ENCODE results near the gene CTSF.

DNA sequence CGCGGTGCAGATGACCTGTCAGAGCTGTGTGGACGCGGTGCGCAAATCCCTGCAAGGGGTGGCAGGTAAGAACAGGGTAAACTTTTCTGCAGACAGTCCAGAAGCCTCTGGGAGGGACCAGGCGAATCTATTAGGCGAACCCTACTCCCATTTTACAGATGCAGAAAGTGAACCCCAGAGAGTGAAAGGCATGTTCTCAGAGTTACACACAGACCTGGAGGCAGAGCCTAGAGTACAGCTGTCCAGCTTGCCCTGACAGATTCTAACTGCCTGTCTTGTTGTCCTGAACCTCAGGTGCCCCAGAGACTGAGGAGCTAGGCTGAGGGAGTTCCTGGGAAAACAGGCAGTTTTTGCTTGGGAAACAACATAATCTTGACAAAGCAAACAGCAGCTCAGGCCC, 25.2 kb upstream of the CTSF start:
- TF ChIP-seq, protein P1, sequence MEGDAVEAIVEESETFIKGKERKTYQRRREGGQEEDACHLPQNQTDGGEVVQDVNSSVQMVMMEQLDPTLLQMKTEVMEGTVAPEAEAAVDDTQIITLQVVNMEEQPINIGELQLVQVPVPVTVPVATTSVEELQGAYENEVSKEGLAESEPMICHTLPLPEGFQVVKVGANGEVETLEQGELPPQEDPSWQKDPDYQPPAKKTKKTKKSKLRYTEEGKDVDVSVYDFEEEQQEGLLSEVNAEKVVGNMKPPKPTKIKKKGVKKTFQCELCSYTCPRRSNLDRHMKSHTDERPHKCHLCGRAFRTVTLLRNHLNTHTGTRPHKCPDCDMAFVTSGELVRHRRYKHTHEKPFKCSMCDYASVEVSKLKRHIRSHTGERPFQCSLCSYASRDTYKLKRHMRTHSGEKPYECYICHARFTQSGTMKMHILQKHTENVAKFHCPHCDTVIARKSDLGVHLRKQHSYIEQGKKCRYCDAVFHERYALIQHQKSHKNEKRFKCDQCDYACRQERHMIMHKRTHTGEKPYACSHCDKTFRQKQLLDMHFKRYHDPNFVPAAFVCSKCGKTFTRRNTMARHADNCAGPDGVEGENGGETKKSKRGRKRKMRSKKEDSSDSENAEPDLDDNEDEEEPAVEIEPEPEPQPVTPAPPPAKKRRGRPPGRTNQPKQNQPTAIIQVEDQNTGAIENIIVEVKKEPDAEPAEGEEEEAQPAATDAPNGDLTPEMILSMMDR (IDR thresholded peaks at IDR 0.05), result no peak
- TF ChIP-seq POLR2A (IDR thresholded peaks at IDR 0.05), result no peak
